Ovary (tissue), 9 donors: ENCODE data around the gene HDGFL2. TPM values are rescaled to one million over a fixed set of nuclear protein-coding genes. Genes with fewer than 3 reads are reported as not detected.

Source experiments
- DNase-seq, 5 donors: peaks; one replicate each; pipeline ENCODE4 v3.0.0-alpha.2; 2019 to 2020
- H3K27ac ChIP-seq, 2 donors: fragments of 200-600 bp; one replicate each; pipeline versions ENCODE4 v1.5.1 to v1.8.0; 2019 to 2022
- H3K27me3 ChIP-seq: fragments of 200-600 bp; one replicate; pipeline ENCODE4 v1.8.0; 2022
- H3K36me3 ChIP-seq: fragments of 200-600 bp; sonication (generic); one replicate; pipeline ENCODE4 v1.5.1; 2019
- H3K4me1 ChIP-seq: one replicate; pipeline ENCODE4 v1.8.1; 2013; ENCODE audit warnings: mild to moderate bottlenecking, moderate library complexity; ENCODE audit not compliant: insufficient read depth
- H3K4me3 ChIP-seq: fragments of 200-600 bp; sonication (generic); one replicate; pipeline ENCODE4 v1.5.1; 2017
- H3K9me3 ChIP-seq, 2 donors: fragments of 200-600 bp in 1 of 2; sonication (generic) in 1 of 2; one replicate each; pipeline versions ENCODE4 v1.5.1 to v1.8.1; 2013 to 2019; ENCODE audit warnings: mild to moderate bottlenecking in 1 of 2, moderate library complexity in 1 of 2
- EP300 ChIP-seq: sonication (generic); formaldehyde crosslinking; IDR thresholded peaks from one replicate; pipeline ENCODE4 v1.6.1; 2017; ENCODE audit warnings: antibody characterized with exemption
- POLR2A ChIP-seq: fragments of 450-650 bp; IDR thresholded peaks from one replicate; pipeline ENCODE4 v1.6.1; 2017; ENCODE audit warnings: antibody characterized with exemption, mild to moderate bottlenecking, moderate library complexity
- WGBS, 3 donors: extraction: QIAGEN DNeasy Blood & Tissue Kit in 1 of 3; methylation state at CpG; one replicate each; pipeline versions ENCODE4 v1.1.5 to v1.1.7; 2013 to 2017; 5-methylcytosine and 5-hydroxymethylcytosine counted together
- intact Hi-C, 4 donors: fragments of 100-400 bp; cut with DNase I; formaldehyde crosslinking; loops; one replicate each; pipeline versions ENCODE4 v1.11.0 to v1.15.1; 2022 to 2023
- polyA plus RNA-seq, 2 donors: library from polyadenylated mRNA; stranded (reverse); fragments of 200-250 nt in 1 of 2; fragments of 350-450 nt in 1 of 2; fragmentation: Illumina TruSeq in 1 of 2; extraction: RNeasy Lipid Tissue Mini Kit (QIAGEN cat#74804) in 1 of 2; gene quantifications; one replicate each; pipeline ENCODE4 v1.2.3, GENCODE V29; 2013 to 2014
- total RNA-seq, 7 donors: library from RNA; depleted of rRNA in 2 of 7; stranded (reverse); fragments of >200 nt in 2 of 7; fragmentation: NEBNext Ultra II Directional in 3 of 7; extraction: Animal tissue kit (Norgen Biotek cat#: 25700) in 3 of 7; gene quantifications; one replicate each; pipeline versions ENCODE4 v1.1.0 to v1.2.4, GENCODE V29; 2016 to 2023
- TF ChIP-seq, protein P1 (sequence below), 3 donors: fragments of 450-650 bp in 2 of 3; fragments of 200-600 bp in 1 of 3; IDR thresholded peaks; one replicate each; pipeline versions ENCODE4 v1.5.1 to v1.8.0; 2016 to 2022; ENCODE audit warnings: antibody characterized with exemption in 3 of 3, mild to moderate bottlenecking in 1 of 3
- donor health status: DM: no; HTN: no; CAD: no; lungs with moderate emphysema.
- donor health status: DM: no; HTN: no; CAD: no.
- donor health status: Bipolar disorder and iron deficiency.
- donor health status: DM: yes; HTN: yes; CAD: no.
- donor health status: DM: no; HTN: no; CAD: no.
- donor health status: DM: yes; HTN: yes; CAD: no.

Gene HDGFL2
- total and polyA plus RNA-seq, 9 donors = 28.5 to 77.2 (median 63.0) TPM

DNA sequence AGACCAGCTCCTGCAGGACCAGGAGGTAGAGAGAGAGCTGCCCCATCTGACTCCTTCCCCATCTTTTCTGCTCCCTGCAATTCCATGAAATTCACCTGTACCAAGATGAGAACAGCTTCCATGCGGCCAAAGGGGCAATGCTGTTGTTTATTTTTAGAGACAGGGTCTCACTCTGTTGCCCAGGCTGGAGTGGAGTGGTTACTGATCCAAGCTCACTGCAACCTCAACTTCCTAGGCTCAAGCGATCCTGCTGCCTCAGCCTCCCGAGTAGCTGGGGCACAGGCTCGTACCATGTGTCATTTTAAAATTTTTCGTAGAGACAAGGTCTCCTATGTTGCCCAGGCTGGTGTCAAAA is 49.8 kb downstream of the HDGFL2 start:
- 87 to 91% (median 88%) methylated on average over 5 of the region's 5 CpGs for WGBS, 3 donors
- intact Hi-C loops = no loop called here
- no peak overlapping the region for H3K27ac ChIP-seq

DNA sequence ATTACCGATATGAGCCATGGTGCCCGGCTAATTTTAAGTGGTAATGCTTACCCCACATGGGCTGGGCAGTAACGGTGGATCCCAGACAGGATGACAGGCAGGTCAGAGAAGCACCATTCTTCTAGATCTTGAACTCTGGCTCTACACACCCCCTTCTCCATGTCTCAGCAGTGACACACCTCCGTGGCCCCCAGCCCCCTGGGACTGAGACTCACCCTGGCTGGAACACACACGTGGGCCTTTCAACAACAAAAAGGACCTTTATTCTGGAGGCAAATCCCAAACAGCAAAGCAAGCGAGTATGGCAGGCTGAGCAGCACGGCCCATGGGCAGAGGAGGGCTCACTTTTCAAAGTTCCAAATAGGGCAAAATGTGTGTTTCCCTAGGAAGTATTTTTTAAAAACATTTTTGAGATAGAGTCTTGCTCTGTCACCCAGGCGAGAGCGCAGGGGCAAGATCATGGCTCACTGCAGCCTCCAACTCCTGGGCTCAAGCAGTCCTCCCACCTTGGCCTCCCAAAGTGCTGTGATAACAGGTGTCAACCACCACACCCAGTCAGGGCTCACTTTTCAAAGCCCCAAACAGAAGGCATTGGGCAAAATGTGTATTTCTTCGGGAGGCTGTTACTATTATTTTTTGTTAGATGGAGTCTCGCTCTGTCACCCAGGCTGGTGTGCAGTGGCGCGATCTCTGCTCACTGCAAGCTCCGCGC is 50.4 kb downstream of the HDGFL2 start:
- TF ChIP-seq POLR2A (no peak), EP300 (no peak)
- TF ChIP-seq, protein P1, sequence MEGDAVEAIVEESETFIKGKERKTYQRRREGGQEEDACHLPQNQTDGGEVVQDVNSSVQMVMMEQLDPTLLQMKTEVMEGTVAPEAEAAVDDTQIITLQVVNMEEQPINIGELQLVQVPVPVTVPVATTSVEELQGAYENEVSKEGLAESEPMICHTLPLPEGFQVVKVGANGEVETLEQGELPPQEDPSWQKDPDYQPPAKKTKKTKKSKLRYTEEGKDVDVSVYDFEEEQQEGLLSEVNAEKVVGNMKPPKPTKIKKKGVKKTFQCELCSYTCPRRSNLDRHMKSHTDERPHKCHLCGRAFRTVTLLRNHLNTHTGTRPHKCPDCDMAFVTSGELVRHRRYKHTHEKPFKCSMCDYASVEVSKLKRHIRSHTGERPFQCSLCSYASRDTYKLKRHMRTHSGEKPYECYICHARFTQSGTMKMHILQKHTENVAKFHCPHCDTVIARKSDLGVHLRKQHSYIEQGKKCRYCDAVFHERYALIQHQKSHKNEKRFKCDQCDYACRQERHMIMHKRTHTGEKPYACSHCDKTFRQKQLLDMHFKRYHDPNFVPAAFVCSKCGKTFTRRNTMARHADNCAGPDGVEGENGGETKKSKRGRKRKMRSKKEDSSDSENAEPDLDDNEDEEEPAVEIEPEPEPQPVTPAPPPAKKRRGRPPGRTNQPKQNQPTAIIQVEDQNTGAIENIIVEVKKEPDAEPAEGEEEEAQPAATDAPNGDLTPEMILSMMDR (IDR thresholded peaks at IDR 0.05) = no peak
- no peaks in the 10 kb centered on the region for H3K9me3 ChIP-seq
- no peaks in the 10 kb centered on the region for H3K36me3 ChIP-seq
- WGBS, 3 donors = 84 to 90% (median 85%) methylated on average over 15 of the region's 15 CpGs
- H3K4me1 ChIP-seq = peaks cover 22% of the 10 kb centered on the region
- H3K4me3 ChIP-seq = no peak overlapping the region
- intact Hi-C loops = no loop called here
- no peaks in the 10 kb centered on the region for H3K27me3 ChIP-seq
- no peak overlapping the region for H3K27ac ChIP-seq
- no peak for DNase-seq

More for the DNA sequence above, 49.8 kb downstream of the HDGFL2 start:
- H3K4me3 ChIP-seq = no peak overlapping the region
- no peak for DNase-seq
- no peaks in the 10 kb centered on the region for H3K9me3 ChIP-seq
- peaks cover 24% of the 10 kb centered on the region for H3K4me1 ChIP-seq
- H3K36me3 ChIP-seq = no peaks in the 10 kb centered on the region
- TF ChIP-seq POLR2A (no peak), EP300 (no peak)
- TF ChIP-seq, protein P1 (IDR thresholded peaks at IDR 0.05) = no peak
- H3K27me3 ChIP-seq = no peaks in the 10 kb centered on the region

DNA sequence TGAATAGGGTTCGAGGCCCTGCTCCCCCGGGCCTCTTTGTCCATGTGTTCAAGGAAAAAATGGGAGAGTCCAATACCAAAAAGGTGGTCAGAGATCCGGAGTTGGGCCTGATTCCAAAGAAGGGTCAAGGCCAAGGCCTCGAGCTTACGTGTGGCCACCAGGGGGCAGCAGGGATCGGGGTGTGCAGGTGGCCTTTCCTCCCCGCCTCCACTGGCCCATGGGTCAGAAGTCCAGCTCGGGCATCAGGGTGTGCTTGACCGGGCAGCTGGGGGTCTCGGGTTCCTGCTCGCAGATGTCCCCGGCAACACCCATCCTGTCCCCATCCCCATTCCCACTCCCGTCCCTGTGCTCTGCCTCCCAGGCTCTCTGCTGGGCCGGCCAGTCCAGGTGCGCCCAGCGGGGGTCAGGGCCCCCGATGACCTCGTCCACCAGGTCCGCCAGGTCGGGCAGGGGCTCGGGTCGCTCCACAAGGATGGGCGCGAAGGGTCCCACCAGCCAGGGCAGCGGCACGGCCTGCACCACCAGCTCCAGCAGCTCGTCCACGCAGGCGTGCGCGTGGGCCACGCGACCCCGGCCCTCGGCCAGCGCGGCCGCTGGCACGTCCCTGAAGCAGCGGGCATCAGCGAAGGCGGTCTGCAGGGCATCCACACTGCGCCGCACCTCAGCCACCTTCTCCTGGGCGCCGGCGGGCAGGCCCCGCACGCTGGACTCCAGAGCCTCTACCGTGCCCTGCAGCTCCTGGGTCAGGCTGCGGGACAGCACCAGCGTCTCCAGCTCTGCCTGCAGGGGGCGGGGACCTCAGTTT is 51.4 kb downstream of the HDGFL2 start:
- no peaks in the 10 kb centered on the region for H3K36me3 ChIP-seq
- H3K27me3 ChIP-seq = no peaks in the 10 kb centered on the region
- peak in 4 of 5 donors; percentile 45 to 77 (median 56) for DNase-seq
- no peaks in the 10 kb centered on the region for H3K9me3 ChIP-seq
- WGBS, 3 donors = 76 to 79% (median 78%) methylated on average over 49 to 53 of the region's 53 CpGs
- peaks cover 13% of the 10 kb centered on the region for H3K4me1 ChIP-seq
- intact Hi-C loops = no loop called here
- TF ChIP-seq, protein P1 (IDR thresholded peaks at IDR 0.05) = peak in 2 of 3 donors; percentile 1 to 39
- TF ChIP-seq POLR2A (no peak), EP300 (no peak)
- no peak overlapping the region for H3K27ac ChIP-seq
- no peak overlapping the region for H3K4me3 ChIP-seq

DNA sequence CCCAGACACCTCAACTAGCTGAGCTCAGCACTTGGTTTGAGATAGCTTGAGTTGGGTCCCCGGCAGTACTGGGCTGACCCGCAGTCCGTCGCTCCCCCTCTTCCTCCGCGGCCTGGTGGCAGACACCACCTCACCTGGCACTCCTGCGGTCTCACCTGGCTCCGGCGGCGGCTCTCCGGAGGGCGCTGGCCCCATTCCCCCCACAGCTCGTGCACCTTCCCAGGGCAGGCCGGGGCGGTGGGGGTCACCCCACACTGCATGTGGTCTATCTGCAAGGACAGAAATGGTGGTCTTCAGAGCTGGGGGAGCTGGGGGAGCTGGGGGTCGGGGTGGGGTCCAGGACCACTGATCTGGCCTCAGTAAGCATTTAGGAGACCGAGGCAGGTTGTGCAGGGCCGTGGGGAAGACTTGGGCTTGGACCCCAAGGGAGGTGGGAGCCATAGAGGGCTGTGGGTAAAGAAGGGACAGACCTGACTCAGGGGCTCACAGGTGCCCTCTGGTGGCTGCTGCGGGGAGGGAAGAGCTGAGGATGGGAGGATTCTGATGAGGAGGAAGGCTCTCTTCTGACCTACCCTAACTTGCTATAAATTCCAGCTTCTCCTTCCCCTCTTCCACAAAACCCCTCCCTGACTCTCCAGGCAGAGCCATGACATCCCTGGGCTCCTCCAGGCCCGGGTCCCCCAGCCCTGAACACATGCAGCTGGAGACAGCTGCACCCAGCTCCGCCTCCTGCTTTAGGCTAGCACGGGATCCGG is 52.9 kb downstream of the HDGFL2 start:
- H3K4me1 ChIP-seq = peaks cover 3% of the 10 kb centered on the region
- H3K36me3 ChIP-seq = no peaks in the 10 kb centered on the region
- no peaks in the 10 kb centered on the region for H3K27me3 ChIP-seq
- intact Hi-C loops = no loop called here
- peak; percentile 50 to 79 (median 71) for DNase-seq
- no peak for TF ChIP-seq POLR2A
- TF ChIP-seq, protein P1 (IDR thresholded peaks at IDR 0.05) = peak; percentile 29 to 66 (median 34)
- WGBS, 3 donors = 66 to 71% (median 66%) methylated on average over 23 of the region's 23 CpGs
- no peaks in the 10 kb centered on the region for H3K9me3 ChIP-seq
- H3K27ac ChIP-seq = no peak overlapping the region
- no peak overlapping the region for H3K4me3 ChIP-seq
